ENCODE results near the gene CDHR3. TPM values are rescaled to one million over a fixed set of nuclear protein-coding genes. Genes with fewer than 3 reads are reported as not detected.

CDHR3 gene
- total and polyA plus RNA-seq, 3 donors from 2014 or later, result 3.8 to 8.5 (median 7.5) TPM

DNA sequence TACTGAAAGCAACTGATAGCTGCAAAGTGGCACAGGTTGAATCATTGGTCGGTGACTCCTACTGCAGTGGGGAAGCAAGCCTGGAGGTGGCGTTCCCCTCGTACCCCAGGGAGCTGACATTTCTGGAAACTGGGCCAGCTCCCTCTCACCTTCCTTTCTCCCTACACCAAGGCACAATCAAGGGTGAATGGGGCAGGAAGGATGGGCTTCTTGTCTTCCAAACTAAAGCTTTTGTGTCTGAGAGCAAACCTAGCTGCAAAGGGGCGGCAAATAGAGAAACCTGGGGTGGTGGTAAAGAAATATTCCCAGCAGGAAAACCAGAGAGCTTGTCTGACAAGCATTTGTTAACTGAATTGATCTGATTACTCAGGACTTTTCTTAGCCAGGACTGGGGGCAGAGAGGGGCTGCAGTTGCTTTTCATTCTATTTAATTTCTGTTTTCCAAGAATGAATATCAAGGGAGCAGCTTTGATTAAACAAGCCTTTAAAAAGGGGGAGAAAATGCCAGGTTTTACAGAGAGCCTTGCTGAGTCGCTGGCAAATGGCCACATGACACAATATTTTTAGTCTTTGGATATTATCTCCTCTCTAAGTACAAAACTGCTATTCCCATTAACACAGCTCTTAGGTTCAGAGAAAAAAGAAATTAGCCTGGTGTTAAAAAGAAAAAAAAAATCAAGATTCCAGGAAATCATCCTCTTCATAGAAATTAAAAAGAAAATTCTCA lies 27.8 kb downstream of the CDHR3 start:
- DNase-seq, result peak; percentile 69

DNA sequence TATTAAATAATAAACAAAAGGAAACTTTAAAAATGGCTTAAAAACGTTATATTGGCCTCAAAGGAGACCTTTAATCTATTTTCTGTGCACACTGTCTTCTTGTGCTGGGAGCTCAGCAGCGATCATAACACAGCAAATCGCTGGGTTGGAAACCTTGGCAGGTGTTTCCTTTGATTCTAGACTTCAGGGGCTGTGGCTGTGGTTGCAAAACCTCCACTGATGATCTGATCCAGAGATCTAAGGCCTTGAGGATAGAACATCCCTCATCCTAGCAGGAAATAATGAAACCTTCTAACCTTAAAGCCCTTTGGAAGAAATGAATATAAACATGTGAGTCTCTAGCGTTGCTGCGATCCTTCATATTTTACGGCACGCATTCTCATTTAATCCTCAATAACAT lies 29.8 kb downstream of the CDHR3 start:
- intact Hi-C loops (cut with DNase I; ENCODE audit: low total_unique reads), result no loop called here
- Histone ChIP-seq H3K4me1 (peaks cover 13% of the 10 kb centered on the region), H3K27me3 (no peaks in the 10 kb centered on the region), H3K9me3 (no peaks in the 10 kb centered on the region), H3K4me3 (no peak overlapping the region), H3K27ac (no peak overlapping the region), H3K36me3 (ENCODE audit: low read depth, missing control alignments) (no peaks in the 10 kb centered on the region)
- no peak for DNase-seq
- TF ChIP-seq CTCF (IDR thresholded peaks at IDR 0.05) (no peak), POLR2A (IDR thresholded peaks at IDR 0.05) (no peak)
- 82 to 84% methylated on average over 7 of the region's 7 CpGs for WGBS, 2 donors

More for the DNA sequence above, 27.8 kb downstream of the CDHR3 start:
- H3K27me3 ChIP-seq, result no peaks in the 10 kb centered on the region
- H3K4me1 ChIP-seq, result peaks cover 13% of the 10 kb centered on the region
- intact Hi-C loops (cut with DNase I; ENCODE audit: low total_unique reads), result no loop called here
- no peaks in the 10 kb centered on the region for H3K9me3 ChIP-seq
- no peak overlapping the region for H3K27ac ChIP-seq
- no peak for TF ChIP-seq CTCF (IDR thresholded peaks at IDR 0.05)
- TF ChIP-seq POLR2A (IDR thresholded peaks at IDR 0.05), result no peak
- no peak overlapping the region for H3K4me3 ChIP-seq
- H3K36me3 ChIP-seq (ENCODE audit: low read depth, missing control alignments), result no peaks in the 10 kb centered on the region
- whole genome bisulfite sequencing, 2 donors, result 47 to 49% methylated on average over 4 to 5 of the region's 5 CpGs

DNA sequence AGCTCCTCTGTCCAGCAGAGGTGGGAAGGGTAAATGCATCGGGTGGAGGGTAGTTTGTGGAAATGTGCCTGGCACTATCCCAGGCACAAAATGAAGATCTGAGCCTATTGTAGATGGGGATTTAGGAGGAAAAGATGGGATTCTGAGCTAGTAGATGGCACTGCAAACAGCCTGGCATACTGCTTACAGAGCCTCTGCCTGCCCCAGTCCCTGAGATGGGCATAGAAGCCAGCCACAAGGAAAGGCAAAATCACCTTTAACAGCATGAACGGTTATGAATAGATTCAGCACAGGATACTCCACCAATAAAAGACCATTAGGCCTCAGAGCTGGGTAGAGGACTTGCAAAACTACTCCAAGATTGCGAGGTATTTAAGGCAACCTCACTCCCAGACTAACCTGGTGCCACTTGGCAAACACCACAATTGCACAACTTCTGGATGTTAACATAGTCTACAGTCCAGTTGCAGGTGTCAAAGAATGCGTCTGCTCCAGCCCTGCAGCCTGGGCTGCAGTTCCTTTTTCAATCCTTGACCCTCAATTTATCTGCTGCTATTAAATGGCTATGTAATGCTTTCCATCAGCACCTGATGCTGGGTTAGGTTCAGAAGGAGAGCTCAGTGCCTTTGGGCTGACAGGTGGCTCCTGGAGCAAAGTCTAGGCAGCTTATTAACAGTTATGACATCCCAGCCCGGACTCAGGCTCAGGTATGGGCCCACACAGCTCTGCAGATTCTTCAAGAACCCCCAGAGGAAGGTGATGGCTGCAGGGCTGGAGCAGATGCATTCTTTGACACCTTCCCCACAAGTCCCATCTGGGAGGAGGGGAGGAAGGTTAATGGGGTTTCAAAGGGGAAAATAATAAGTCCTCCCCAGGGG lies 34.0 kb downstream of the CDHR3 start:
- DNase-seq, result no peak
- Histone ChIP-seq H3K4me1 (no peaks in the 10 kb centered on the region), H3K36me3 (ENCODE audit: low read depth, missing control alignments) (no peaks in the 10 kb centered on the region), H3K4me3 (no peak overlapping the region), H3K27me3 (no peaks in the 10 kb centered on the region), H3K27ac (no peak overlapping the region), H3K9me3 (no peaks in the 10 kb centered on the region)
- TF ChIP-seq POLR2A (IDR thresholded peaks at IDR 0.05), result no peak
- TF ChIP-seq CTCF (IDR thresholded peaks at IDR 0.05), result no peak
- intact Hi-C loops (cut with DNase I; ENCODE audit: low total_unique reads), result no loop called here
- 70 to 92% methylated on average over 5 of the region's 5 CpGs for WGBS, 2 donors

DNA sequence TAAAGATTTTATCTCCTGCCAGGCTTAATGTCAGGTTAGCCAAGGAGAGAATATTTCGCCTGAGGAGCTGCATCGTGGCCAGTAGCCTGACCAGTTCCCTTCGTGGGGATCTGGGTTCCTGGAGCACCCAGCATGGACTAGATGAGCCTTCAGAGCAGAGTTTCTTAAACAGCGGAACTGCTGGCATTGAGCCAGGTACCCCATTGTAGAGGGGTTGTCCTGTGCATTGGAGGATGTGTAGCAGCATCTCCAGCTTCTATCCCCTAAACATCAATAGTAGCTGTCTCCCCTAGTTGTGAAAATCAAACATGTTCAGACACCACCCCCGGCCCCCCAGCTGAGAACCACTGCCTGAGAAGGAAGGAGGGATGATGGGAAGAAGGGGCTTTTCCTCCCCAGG lies 36.2 kb downstream of the CDHR3 start:
- intact Hi-C loops (cut with DNase I; ENCODE audit: low total_unique reads), result no loop called here
- H3K27me3 ChIP-seq, result no peaks in the 10 kb centered on the region
- no peaks in the 10 kb centered on the region for H3K36me3 ChIP-seq (ENCODE audit: low read depth, missing control alignments)
- H3K4me1 ChIP-seq, result no peaks in the 10 kb centered on the region
- no peak overlapping the region for H3K4me3 ChIP-seq
- no peak overlapping the region for H3K27ac ChIP-seq
- TF ChIP-seq CTCF (IDR thresholded peaks at IDR 0.05), result no peak
- no peak for TF ChIP-seq POLR2A (IDR thresholded peaks at IDR 0.05)
- no peak for DNase-seq
- no peaks in the 10 kb centered on the region for H3K9me3 ChIP-seq
- 90 to 95% methylated on average over 5 of the region's 5 CpGs for WGBS, 2 donors
